Measurements from ENCODE around the gene SLC6A13.
"Not testable (repeated sequence)": the region's sequence is repeated elsewhere in the genome, so short reads cannot be mapped to it uniquely, and the experiment has no call there.

The SLC6A13 gene

DNA sequence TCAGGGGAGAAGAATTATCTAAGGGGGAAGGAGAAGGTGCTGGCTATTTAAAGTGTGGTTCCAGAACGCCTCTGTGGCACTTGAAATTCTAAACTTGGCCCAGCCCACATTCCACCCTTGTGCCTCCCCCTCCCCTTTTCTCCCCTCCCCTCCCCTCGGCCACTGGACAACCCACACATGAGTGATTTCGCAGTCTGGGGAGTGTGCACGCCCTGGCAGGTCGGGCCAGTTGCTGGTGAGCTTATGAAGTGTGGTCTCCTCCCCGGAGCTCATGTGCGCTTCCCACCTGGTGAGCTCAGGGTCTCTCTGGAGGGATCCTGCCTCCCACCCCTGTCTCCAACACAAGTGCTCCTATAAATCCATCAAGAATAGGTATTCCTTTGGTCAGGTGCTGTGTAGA is at the start of gene SLC6A13:
Gene SLC6A13, minus strand, starts transcription at position 20 of the 400 bp plus-strand sequence. CDS start 2,784 bp downstream, outside the sequence.
- DNase-seq (ENCODE audit: low read depth): no peak

DNA sequence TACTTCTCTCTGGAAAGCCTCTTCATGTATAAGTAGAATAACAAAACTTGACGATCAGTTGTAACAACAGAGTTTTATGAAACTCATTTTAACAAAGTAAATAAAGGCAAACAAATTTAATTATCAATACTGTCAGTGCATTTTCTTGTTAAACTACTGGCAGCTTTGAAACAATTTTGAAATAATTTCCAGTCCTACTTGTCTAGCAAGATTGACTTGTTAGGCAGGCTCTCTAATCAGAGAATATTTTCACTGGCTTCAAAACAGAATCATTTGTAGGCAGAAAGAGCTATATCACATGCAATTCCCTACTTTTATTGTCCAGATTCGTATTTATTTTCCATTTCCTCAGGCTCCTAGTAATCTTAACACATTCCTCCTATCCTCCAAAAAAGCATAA is 45.9 kb upstream of the SLC6A13 start:
- DNase-seq (ENCODE audit: low read depth): no peak

DNA sequence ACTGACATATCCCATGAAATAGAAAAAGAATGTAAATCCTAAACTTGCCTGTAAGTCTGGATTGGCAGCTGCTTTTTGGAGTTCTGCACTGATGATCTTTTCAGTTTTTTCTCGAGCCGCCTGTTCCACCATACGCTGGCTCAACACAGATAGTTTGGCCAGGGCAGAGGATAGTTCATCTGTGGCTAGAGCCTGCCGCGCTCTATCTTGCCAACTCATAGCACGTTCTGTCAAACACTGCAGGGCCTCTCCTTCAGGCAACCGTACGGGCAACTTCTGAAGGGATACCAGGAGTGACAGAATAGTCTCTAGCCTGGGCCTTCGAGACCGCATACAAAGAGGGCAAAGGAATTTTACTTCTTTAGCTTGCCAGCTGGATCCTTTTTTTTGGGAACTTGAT is 44.8 kb upstream of the SLC6A13 start:
- DNase-seq (ENCODE audit: low read depth): no peak

DNA sequence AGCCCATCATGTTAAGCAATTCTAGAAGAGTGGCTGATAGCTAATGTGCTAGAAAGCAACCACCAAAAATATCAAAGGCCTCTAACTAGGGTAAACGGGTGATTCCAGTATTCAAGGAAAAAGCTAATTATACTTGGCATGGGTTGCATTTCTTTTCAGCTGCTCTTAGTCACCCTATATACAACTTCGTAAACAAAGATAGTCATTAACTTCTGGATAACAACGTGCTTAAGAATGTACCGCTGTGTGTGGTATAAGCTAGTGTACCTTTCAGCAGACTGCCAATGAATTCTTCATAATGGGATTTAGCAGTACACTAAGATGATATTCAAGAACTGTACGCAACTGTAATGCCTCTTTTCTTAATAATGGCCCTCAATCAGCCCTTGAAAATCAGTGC is 42.2 kb upstream of the SLC6A13 start:
- DNase-seq (ENCODE audit: low read depth): no peak

DNA sequence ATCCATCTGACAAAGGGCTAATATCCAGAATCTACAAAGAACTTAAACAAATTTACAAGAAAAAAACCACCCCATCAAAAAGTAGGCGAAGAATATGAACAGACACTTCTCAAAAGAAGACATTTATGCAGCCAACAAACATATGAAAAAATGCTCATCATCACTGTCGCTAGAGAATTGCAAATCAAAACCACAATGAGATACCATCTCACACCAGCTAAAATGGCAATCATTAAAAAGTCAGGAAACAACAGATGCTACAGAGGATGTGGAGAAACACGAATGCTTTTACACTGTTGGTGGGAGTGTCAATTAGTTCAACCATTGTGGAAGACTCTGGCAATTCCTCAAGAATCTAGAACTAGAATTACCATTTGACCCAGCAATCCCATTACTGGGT is 40.1 kb upstream of the SLC6A13 start:
- DNase-seq (ENCODE audit: low read depth): not testable (repeated sequence)

DNA sequence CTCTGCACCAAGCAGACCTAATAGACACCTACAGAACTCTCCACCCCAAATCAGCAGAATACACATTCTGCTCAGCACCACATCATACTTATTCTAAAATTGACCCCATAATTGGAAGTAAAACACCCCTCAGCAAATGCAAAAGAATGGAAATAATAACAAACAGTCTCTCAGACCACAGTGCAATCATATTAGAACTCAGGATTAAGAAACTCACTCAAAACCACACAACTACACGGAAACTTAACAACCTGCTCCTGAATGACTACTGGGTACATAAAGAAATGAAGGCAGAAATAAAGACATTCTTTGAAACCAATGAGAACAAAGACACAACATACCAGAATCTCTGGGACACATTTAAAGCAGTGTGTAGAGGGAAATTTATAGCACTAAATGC is 37.5 kb upstream of the SLC6A13 start:
- DNase-seq (ENCODE audit: low read depth): not testable (repeated sequence)

DNA sequence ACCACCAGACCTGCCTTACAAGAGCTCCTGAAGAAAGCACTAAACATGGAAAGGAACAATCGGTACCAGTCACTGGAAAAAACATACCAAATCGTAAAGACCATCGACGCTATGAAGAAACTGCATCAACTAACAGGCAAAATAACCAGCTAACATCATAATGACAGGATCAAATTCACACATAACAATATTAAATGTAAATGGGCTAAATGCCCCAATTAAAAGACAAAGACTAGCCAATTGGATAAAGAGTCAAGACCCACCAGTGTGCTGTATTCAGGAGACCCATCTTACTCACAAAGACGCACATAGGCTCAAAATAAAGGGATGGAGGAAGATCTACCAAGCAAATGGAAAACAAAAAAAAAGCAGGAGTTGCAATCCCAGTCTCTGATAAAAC is 36.9 kb upstream of the SLC6A13 start:
- DNase-seq (ENCODE audit: low read depth): not testable (repeated sequence)

DNA sequence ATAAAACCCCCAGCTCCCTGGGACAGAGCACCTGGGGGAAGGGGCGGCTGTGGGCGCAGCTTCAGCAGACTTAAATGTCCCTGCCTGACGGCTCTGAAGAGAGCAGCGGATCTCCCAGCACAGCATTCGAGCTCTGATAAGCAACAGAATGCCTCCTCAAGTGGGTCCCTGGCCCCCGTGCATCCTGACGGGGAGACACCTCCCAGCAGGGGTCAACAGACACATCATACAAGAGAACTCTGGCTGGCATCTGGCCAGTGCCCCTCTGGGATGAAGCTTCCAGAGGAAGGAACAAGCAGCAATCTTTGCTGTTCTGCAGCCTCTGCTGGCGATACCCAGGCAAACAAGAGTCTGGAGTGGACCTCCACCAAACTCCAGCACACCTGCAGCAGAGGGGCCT is 35.4 kb upstream of the SLC6A13 start:
- DNase-seq (ENCODE audit: low read depth): not testable (repeated sequence)

DNA sequence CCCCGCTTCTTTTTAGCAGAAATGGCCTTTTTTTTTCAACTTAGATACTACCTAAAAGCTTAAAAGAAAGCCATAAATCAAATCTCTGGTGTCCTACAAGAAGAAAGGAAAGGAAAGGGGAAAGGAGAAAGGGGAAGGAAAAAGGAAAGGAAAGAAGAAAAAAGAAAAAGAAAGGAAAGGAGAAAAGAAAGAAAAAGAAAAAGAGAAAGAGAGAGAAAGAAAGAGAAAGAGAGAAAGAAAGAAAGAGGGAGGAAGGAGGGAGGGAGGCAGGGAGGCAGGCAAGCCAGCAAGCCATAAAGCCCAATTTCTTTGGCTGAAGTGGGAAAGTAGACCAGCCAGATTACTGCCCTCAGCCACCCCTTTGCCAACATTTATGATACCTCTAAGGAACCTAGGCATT is 32.5 kb upstream of the SLC6A13 start:
- DNase-seq (ENCODE audit: low read depth): no peak

DNA sequence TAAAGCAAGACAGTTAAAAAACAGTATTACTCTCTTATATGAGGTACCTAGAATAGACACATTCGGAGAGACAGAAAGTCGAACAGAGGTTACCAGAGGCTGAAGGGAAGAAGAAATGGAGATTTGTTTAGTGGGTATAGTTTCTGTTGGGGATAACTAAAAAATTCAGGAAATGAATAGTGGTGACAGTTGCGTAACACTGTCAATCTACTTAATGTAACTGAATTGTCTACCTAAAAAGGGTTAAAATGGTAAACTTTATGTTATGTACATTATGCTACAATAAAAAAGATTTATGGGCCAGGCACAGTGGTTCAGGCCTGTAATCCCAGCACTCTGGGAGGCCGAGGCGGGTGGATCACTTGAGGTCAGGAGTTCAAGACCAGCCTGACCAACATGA is 30.6 kb upstream of the SLC6A13 start:
- DNase-seq (ENCODE audit: low read depth): no peak

DNA sequence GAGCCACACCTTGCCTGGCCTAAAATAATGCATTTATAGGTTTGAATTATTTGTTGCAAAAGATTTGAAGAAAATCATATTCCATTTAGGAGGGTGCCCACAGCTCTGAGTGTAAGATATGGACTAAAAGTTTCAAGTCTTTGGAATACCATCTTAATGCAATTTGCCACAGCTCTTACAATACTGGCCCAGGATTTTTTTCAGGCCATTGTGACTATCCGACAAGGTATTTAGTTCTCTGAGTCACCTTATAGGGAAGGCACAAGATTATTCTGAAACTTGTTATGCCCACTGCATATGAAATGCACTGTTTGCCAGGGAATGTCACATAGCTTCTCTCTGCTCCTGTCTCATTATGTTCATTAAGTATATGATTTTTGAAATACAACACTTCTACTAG is 29.6 kb upstream of the SLC6A13 start:
- no peak for DNase-seq (ENCODE audit: low read depth)

DNA sequence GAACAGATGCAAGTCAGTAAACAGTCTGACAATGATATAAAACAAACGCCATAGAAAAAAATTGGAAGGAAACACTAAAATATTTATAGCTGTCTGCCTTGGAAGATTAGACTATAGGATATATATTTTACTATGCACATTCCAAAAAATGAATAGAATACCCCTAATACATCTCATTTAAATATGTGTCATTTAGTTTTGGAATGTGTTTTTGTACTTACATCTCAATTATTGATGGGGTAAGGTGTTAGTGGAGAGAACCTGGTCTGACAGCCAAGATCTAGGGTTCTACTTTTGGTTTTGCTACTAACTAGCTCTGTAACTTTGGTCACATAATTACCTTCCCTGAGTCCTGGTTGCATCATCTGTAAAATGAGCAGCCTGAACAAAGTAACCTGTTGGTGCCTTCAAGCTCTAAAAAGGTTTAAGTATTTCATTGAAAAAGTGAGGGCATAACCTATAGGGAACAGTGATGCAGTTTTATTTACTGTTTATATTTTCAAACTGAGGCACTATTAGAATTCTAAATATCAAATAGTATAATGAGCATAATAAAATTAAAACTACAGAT is 28.6 kb upstream of the SLC6A13 start:
- DNase-seq (ENCODE audit: low read depth): no peak

DNA sequence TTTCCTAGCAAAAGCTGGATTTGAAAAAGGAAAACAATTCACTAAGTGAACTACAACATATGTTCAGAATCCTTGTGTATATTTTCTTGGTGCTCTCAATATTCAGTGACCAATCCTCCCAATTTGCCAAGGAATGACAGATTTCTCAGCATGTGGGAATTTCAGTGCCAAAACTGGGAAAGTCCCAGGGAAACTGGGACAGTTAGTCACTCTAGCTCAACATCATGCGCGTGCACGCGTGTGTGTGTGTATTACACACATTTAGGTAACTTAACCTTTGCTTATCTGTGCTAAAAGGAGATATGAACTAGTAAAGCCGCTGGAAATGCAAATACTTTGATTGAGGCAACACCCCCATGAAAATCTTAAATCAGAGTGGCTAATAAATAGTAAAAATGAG is 26.1 kb upstream of the SLC6A13 start:
- DNase-seq (ENCODE audit: low read depth): no peak

DNA sequence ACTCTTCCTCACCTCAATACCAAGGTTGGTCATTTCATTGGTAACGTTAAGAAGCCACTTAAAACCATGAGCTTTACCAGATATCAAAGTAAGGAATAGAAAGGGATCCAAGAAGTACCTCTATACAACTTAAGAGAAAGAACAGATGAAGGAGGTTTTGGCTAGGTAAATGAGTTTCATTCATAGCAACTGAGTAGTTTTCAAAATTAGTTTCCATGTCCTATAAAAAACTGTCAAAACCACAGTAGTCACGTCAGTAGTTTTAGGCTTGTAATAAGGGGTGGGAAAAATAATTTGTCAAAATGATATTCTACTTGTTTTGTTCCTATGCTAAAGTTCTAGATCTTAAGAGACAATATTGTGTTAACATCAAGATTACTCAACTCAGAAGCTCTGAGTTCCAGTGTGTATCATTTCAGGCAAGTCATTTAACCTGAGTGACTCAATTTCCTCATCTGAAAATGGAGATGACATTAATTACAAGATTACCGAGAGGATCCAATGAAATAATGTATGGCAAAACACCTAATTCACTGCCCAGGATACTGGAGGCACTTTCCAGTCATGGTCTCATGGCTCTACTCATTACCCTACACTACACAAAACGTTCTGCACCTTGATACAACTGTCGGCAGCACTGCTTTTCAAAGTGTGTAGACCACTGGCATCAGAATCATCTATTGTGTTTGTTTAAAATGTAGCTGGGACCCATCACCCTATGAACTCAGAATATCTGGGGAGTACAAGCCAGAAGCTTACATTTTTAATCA is 24.1 kb upstream of the SLC6A13 start:
- no peak for DNase-seq (ENCODE audit: low read depth)

DNA sequence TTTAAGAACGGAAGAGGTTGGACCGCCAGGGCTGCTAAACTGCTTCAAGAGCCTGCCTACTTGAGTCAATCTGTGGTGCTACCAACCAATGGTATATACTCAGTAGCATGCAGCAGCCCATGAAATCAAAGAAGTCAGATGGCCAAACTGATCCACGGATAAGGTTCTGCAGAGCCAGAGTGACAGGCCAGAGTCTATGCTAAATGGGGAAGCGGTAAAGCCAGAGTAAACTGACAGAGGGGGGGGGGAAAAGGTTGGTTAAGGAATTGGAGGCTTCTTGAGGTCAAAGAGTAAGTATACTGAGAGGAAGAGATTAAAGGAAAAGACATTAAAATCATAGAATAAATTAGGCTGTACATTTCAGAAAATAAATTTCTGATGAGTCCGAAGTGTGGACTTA is 15.4 kb upstream of the SLC6A13 start:
- no peak for DNase-seq (ENCODE audit: low read depth)

DNA sequence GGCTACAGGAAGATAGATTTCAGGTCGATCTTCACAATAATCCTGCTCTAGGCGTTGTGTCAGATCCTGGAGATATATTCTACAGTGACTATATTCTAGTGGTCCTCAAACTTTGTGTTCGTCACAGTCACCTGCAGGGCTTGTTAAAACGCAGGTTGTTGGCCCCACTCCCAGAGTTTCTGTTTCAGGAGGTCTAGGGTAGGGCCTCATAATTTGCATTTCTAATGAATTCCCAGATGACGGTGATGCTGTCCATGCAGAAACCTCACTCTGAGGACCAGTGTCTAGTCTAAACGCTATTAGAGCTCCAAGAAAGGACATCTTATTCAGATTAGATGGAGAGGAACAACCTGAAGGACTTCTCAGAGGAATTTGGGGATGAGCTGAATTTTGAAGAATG is 13.2 kb upstream of the SLC6A13 start:
- DNase-seq (ENCODE audit: low read depth): no peak

DNA sequence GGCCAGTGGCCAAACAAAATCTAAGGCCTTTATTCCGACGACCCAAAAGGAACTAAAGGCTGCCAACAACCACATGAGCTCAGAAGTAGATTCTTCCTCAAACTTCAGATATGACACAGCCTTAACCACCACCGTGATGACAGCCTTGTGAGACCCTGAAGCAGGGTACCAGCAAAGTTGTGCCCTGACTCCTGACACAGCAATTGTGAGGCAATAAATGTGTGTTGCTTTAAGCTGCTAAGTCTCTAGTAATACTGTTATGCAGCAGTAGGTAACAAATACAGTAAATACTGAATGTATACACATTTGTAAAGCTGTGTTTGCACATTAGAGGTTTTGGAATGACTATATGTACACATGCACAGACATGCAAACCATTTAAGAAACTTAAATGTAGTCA is 10.7 kb upstream of the SLC6A13 start:
- DNase-seq (ENCODE audit: low read depth): no peak

DNA sequence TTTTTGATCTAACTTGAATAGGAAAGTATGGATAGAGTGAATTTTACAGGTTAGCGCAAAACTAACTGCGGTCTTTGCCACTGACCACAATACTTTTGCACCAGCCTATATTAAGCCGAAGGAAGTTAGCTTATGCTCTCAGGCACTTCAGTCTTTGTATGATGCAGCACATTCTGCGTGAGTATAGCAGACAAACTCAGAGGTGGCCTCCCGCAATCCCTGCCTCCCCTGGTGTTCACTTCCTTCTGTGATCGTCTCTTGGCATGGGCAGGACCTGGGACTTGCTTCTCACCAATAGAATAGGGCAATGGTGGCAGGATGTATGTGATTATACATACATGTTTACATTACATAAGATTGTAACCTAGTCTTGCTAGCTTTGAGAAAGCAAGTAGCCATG is 10.3 kb upstream of the SLC6A13 start:
- DNase-seq (ENCODE audit: low read depth): no peak

DNA sequence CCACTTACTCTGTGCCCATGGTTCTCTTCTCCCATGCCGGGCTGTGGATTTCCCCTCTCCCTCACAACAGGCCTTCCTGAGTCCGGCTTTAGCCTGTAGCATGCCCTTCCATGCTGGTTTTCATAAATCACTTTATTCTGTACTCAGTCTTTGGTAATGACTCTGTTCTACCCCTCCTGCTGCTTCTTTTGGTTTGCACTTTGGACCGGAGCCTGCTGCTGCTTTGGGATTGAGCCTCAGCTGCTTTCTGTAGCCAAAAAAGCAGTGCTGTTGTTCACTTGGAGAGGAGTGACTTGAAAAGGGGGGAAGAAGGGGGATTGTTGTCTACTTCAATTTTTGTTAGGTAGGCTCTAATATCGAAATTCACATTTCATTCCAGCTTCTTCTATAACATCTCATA is 8.5 kb upstream of the SLC6A13 start:
- no peak for DNase-seq (ENCODE audit: low read depth)

DNA sequence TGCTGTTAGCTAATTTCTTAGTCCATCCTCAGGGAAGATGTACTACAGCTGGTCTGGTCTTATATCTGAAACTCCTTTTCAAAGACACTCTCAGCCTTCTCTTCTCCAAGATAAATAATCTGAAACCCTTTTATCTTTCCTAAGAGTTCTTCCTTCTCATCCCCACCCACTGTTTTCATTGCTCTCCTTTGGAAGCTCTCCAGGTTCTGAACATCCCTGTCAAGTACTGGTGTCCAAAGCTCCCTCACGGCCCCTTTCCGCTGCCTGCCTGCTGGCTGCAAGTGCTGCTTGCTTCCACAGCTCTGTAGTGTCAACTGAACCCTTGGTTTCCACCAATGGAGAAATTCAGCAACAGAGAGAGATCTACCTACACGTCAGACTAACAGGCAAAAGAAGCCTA is 6.6 kb upstream of the SLC6A13 start:
- DNase-seq (ENCODE audit: low read depth): no peak

DNA sequence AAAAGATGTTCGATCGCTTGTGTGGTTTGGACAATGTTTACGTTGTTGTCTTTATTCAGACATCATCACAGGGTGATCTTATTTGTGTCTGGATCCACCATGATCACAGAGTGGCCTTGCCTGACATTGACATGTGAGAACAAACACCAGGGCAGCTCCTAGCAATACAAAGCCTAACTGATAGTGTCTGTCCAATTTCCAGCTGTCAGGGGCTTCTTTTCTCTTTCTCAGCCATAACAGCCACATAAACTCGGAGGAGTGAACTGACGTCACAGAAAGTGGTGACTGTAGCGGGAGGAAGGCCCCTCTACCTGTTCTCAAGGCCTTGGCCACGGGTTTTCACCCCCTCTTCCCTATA is 5.8 kb upstream of the SLC6A13 start:
- DNase-seq (ENCODE audit: low read depth): no peak

DNA sequence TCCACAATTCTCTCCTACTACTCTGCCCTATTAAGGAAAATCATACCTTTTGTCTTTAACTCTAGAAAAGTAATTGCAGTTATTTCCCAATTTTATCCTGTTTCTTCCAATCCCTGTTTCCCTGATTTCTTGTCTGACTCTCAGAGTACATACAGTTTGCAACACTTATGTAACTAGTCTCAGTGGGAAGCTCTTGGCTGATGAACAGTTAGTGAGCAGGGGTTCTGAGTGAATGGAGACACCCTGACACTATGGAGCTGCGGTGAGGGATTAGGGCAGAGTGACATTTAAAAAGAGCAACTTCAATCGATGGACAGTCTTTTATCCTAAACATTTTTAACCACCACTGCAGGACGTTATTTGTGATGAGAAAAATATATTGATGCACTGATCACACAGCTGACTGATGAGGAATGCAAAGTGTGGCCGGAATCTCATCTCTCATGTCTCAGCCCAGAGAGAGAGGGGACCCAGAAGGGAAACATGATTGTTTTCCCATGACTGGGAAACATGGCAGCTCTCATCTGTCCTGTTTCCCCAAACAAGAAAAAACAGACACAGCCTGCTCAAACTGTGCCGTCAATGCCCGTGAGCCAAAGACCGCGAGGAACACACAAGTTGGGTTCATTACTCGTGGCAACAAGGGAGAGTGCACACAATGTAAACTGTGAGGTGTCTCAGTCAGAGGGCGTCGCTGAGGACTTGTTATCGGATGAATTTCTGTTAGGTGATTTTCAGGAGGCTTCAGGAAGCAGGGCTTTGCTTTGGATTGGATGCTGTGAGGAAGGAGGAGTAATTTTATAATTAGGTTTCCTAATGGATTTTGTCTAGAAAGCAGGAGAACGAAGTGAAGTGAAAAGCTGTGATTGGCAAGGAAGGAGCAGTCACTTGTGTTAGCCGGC is 5.2 kb upstream of the SLC6A13 start:
- no peak for DNase-seq (ENCODE audit: low read depth)

DNA sequence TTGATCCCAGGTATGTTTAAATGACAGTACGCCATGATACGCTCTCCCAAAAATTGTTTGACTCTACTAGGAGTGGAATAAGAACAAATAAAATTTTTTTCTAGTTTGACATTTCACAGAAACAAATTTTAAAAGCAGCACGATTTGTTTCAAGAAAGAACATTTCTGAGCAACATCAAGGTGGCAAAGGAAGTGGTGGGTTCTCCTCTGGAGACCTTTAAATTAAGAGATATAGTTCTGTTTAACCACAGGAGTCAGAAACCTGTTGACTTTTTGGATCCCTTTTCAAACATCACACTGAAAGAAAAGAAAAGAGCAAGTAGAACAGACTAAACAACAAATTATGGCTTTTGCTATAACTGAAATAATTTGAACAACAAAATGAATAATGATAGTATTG is 2.5 kb upstream of the SLC6A13 start:
- no peak for DNase-seq (ENCODE audit: low read depth)

All from stimulated activated CD8-positive, alpha-beta memory T cell treated with anti-CD3 and anti-CD28 coated beads, Interleukin-12 subunit alpha, Interleukin-12 subunit beta, amount 100 ng/mL, for 1 hour (primary cell).